ENCODE measurements around the gene SMURF1.

- TF ChIP-seq CEBPB (IDR thresholded peaks at IDR 0.05; ENCODE audit: low read depth, low read length): no peak
- no peak for TF ChIP-seq TBP (IDR thresholded peaks at IDR 0.05; ENCODE audit: low read depth, low read length)
Observed at GRCh38 chr7:98981701-98982100, 162.2 kb downstream of the SMURF1 start.

Data from H1 (cell line).